ENCODE results near the gene CDC42.

The CDC42 gene

DNA sequence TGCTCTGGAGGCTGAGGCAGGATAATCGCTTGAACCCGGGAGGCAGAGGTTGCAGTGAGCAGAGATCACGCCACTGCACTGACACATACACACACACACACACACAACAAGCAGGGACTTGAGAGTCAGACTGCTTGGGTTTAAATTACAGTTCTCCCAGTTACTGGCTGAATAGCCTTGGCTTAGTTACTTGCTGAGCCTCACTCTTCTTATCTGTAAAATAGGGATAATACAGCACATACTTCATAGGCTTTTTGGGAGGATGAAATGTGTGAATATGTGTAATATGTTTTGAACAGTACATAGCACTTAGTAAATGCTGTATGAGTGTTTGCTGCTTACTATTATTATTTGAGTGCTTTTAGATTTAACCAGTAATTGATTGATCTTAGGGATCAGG lies 23.8 kb downstream of the CDC42 start:
- DNase-seq = no peak

DNA sequence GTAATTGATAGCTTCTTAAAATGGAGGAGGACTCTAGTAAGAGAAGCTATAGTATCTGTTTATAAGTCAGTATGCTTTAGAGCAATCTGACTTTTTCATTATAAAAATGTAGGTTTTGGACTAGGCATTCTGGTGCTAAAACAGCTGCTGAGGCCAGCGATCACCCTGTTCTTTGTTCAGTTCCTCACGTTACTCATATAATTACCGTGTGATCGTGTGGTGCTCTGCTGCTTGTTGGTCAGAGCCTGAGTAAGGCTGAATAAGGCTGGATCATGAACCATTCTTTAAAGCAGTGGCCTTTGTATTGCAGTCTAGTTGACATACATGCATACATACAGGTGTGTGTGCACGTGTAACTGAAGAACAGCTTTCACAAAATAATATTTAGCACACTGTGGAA lies 25.2 kb downstream of the CDC42 start:
- no peak for DNase-seq

DNA sequence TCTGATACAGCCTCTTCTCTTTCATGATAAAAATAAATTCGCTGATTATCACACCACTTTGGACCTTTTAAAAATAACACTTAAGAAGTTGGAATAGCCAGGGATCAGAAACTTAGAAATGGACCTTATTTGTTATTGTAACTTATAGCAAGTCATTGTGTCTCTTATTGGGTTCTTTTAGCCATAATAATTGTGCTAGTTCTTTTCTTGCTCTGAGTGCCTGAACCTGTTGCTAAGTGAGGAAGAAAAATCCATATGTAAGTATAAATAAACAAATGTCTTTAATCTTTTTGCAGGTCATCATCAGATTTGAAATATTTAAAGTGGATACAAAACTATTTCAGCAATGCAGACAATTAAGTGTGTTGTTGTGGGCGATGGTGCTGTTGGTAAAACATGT lies 25.6 kb downstream of the CDC42 start:
- DNase-seq = no peak

DNA sequence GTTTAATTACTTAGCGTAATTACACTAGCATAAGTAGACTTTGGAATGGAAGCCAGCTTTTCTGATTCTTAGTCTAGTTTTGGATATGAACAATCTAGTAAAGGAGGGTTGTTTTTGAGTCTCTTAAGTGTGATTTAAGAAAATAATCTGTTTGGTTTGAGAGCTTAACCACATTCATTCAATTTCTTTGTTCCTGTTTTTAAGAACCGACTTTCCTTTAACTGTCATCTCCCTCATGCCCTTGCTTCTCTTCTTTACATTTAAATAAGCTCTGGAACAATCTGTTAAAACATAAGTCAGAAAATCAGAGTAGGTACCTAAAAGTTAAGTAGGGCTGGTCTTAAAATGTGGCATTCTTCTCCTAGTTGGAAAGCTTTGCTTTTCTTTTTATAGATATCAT lies 27.7 kb downstream of the CDC42 start:
- no peak for DNase-seq

DNA sequence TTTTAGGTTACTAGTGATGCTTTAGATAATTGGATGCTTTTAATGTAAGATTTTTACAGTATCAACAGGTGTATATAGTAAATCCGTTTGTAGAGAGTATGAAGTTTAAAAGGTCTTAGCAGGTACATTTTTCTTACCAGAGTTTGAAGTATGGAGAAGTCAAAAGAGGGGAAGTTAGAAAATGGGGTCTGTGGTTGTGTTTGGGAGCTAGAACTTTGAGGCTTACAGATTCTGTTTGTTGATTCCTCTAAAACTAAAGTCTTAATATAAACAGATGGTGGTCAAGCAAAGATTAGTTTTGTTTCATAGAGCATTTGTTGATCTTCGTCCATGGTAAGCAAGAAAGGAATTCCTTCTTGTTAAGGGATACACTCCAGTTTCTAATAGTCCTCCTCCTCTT lies 35.8 kb downstream of the CDC42 start:
- no peak for DNase-seq

DNA sequence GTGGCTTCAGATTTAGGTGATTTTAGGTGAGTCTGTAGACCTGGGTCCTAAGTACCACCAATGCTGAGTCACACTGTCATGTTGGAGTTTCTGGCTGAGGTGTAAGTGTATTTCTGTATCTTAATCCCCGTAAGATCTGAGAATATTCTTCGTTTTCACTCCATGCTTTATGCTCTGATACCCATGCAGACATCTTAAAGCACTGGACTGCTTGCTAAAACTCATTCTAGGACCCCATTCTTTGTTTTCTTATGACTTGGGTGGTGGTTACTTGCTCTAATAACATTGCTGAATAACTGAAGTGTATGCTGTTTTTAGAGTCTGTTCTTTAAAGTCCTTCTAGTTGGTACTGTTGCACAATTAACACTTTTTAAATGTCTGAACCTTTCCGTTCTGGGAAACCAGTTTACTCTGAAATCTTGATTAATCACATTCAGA lies 36.6 kb downstream of the CDC42 start:
- peak; percentile 16 for DNase-seq

DNA sequence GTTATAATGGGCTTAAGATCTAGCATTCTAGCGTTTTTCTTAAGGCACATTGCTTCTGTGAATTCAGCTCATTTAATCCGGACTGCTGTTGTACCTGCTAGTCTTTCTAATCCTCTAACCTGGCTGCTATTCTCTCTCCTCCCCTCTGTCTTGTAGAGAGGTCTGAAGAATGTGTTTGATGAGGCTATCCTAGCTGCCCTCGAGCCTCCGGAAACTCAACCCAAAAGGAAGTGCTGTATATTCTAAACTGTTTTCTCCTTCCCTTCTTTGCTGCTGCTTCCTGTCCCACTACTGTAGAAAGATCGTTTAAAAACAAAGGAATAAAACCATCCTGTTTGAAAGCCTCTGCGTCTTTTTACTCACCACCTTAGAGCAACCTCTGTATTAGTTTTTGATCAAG lies 37.3 kb downstream of the CDC42 start:
- DNase-seq = no peak

DNA sequence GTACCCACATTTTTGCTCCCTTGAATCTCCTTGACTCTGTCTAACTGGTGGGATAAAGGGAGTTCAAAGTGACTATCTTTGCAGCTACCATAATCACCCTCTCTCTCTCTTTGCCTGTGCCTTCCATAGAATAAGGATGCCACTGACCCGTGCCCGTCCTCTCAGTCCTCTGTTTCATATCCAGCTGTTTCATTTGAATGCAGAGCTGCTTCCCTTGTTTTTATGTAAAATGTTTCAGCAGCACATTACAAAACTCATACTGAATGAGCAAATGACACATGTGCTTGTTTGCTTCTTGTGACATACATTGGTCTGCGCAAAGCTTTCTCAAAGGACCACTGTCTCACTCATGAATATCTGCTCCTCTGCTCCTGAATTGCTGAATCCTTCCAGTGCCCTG lies 38.4 kb downstream of the CDC42 start:
- no peak for DNase-seq

DNA sequence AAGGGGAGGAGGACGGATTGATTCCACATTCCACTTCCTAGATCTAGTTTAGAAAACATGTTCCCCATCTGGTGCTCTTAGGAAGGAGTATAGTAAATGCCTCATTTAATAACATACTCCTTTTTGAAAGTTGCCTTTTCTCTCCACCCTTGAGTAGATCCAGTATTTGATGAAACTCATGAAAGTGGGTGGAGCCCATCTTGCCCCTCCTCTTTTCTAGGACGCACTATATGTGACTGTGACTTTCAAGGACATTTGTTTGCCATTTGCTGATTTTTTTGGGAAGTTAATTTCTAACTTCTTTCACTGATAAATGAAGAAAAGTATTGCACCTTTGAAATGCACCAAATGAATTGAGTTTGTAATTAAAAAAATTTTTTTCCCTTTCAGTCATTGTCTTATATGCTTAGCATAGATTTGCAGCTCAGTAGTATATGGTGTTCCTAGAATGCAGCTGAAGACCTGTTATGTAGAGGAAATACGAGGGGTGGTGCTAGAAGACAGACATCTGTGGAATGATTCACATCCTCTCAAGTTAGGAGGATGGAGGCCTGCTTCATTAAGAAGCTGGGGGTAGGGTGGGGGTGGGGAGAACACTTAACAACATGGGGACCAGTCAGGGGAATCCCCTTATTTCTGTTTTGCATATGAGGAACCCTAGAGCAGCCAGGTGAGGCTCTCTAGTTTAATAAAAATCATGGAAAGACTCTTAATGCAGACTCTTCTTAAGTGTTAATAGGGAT lies 39.7 kb downstream of the CDC42 start:
- peak; percentile 57 for DNase-seq

DNA sequence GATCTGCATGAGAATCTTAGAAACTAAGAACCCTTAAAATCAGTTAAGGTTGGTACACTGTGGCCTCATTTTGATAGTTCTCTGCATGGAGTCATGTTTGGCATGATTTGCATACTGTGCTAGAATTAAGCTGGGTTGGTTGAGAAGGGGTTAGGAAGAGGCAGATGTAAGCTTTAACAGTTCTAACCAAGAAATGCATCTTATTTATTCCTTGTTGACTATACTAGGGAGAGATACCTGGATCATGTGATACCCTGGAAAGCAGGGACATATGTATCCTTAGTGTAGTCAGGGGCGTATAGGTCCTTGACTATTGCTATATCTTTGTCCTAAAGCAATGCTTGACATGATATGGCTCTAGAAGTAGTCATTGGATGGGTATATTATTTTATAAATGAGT lies 41.0 kb downstream of the CDC42 start:
- no peak for DNase-seq

DNA sequence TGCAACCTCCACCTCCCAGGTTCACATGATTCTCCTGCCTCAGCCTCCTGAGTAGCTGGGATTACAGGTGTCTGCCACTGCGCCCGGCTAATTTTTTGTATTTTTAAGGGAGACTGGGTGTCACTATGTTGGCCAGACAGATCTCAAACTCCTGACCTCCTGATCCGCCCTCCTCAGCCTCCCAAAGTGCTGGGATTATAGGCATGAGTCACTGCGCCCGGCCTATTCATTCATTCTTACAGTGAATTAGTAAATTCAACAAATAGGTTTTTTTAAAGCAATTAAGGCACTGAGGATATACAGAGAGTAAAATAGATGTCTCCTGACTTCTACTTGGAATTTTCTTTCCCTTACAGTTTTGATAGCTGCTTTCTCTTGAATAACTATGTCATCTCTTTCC lies 43.5 kb downstream of the CDC42 start:
- no peak for DNase-seq

DNA sequence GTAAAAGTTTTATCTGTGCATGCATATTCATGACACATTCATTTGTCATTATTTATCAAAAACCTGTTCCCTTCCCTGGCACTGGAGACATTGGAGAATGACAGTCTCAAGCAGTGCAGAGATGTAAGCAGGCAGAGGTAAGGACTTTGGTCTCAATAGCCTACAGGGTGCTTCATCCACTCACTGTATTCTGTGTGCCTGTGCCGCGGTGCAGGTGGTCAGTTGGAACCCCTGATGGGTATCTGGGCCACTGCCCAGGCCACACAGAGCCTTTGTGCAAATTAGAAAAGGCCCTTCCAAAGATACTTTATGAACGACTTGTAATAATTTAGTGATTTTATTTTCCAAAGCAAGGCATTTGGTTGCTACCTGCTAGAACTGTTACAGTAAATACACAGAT lies 44.0 kb downstream of the CDC42 start:
- DNase-seq = no peak

DNA sequence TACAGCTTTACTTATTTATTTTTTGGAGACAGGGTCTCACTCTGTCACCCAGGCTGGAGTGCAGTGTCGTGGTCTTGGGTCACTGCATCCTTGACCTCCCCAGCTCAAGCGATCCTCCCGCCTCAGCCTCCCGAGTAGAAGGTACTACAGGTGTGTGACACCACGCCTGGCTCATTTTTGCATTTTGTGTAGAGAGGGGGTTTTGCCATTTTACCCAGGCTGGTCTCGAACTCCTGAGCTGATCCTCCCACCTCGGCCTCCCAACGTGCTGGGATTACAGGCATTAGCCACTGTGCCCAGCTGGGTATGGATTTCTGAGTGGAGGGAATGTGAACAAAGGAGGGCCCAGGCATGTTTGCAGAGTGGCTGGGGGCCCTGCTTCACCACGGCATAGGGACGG lies 46.2 kb downstream of the CDC42 start:
- DNase-seq = no peak

DNA sequence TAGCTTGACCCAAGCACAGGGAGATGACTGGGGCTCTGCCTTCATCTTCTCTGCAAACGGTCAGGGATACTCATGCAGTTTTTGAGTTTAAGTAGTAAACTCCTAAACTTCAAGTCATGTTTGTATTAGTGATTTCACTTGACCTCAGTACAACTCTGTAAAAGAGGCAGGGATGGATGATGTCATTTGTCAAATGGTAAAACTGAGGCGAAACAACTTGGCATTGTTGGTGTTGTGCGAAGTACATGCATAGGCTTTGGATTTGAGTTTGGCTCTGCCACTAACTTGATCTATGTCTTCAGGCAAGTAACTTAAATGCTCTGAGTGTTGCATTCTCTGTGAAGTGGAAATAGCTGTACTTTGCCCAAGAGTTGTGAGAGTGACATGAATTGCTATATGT lies 47.7 kb downstream of the CDC42 start:
- no peak for DNase-seq

DNA sequence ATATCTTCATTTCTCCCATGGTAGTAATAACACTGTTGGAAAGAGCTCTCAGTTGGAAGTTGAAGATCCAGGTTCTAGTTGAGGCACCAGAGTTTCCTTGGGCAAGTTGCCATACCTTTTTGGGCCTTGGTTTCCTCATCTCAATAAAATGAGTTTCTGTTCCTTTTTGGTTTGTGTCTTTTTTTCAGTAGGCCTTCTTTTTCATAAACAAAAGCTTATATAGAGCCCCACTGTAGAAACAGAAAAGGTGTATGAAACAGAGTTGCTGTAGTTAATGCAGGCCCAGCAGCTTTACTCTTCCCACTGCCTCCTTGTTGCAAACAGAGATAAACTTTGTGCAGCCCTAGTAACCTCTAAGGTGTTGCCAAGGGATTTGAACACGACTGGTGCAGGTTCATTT lies 48.7 kb downstream of the CDC42 start:
- no peak for DNase-seq

DNA sequence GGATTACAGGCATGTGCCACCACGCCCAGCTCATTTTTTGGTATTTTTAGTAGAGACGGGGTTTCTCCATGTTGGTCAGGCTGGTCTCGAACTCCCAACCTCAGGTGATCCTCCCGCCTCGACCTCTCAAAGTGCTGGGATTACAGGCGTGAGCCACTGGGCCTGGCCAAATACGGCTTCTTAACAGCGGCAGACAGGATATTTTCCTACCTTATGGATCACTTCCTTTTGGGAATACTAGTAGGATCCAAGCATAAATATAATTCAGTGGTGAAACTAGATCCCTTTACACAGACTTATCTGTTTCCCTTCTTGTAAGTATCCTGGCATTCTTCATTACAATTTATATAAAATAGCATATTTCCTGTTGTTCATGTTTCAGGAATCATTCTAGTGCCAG lies 49.5 kb downstream of the CDC42 start:
- no peak for DNase-seq

DNA sequence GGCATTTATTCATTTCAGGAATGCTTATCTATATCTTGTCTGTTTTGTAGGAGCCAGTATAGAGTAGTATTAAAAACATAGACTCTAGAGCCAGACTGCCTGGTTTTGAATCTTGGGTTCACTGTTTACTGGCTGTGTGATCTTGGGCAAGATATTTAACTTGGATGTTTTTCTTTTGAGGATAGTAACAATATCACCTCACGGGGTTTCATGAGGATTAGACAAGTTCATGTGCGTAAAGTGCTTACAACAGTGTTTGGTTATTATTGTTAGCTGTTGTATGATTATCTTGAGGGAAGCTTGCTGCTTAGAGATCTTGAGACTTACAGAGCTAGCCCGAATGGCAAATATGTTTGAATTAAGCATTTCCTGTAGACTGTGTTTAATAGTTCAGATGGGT lies 50.2 kb downstream of the CDC42 start:
- no peak for DNase-seq

DNA sequence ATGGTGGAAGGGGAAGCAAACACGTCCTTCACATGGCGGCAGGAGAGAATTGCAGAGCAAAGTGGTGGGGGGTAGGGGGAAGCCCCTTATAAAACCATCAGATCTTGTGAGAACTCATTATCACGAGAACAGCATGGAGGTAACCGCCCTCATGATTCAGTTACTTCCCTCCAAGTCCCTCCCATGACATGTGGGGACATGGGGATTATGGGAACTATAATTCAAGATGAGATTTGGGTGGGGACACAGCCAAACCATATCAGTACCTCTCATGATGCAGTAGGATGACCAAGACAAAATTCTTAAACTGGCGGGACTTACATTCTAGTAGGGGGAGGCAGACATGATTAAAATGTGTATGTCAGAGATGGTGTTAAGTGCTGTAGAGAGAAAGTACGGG lies 51.6 kb downstream of the CDC42 start:
- no peak for DNase-seq

DNA sequence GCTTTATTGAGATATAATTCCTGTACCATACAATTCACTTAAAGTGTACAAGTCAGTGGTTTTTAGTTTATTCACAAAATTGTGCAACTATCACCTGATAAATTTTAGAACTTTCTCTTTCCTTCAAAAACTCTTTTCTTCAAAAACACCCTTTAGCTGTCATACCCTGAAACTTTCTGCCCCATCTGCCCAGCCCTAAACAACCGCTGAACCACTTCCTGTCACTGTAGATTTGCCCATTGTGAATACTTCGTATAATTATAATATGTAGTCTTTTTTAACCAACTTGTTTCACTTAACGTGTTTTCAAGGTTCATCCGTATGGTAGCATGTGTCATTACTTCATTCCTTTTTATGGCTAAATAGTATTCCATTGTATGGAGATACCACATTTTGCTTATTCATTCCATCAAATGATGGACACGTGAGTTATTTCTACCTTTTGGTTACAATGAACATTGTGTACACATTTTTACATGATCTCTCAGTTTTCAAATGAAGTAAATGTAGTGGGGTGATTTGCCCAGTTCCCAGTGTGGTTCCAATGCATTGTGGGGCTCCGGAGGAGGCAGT lies 52.4 kb downstream of the CDC42 start:
- peak; percentile 36 for DNase-seq

DNA sequence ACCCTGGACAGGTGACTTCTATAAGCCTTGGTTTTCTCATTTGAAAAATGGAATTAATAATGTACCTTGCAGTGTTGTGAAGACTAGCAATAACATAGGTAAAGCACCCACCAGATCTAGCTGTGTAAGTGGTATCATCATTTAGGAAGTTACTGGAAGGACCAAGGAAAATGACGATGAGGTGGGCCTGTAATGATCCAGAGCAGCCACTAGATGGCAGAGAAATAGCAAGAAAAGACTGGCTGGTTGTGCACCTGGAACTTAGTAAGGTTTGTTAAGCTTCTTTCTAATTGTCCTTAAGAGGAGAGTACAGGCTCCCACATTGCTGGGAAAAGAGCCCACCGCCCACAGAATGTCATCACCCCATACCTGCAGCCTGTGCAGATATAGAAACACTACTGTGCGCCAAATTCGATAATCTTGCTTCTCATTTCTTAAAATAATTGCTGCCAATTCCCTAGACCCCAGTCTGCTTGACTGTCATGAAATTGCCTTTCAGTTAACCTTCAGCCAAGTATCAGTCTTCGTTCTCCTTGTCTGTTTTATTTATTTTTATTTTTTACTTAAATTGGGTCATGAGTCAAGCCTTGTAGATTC lies 53.2 kb downstream of the CDC42 start:
- DNase-seq = peak; percentile 19

DNA sequence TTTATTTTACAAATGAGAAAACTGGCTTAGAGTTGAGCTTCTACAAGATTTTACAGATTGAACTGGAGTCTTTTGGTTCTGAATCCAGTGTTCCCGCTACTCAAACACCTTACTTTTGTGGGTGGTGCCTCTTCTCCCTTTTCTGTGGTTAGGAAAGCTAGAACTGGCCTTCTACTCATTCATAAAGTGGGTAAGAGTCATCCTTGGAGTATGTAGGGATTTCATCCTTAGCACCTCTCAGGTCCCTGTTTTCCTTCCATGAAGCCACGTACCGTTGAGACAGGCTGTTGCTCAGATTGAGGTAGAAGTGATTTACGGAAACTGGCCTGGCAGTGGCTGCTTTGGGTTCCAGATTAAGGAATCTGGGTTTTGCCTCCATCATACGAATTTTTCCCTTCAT lies 54.6 kb downstream of the CDC42 start:
- DNase-seq = no peak

DNA sequence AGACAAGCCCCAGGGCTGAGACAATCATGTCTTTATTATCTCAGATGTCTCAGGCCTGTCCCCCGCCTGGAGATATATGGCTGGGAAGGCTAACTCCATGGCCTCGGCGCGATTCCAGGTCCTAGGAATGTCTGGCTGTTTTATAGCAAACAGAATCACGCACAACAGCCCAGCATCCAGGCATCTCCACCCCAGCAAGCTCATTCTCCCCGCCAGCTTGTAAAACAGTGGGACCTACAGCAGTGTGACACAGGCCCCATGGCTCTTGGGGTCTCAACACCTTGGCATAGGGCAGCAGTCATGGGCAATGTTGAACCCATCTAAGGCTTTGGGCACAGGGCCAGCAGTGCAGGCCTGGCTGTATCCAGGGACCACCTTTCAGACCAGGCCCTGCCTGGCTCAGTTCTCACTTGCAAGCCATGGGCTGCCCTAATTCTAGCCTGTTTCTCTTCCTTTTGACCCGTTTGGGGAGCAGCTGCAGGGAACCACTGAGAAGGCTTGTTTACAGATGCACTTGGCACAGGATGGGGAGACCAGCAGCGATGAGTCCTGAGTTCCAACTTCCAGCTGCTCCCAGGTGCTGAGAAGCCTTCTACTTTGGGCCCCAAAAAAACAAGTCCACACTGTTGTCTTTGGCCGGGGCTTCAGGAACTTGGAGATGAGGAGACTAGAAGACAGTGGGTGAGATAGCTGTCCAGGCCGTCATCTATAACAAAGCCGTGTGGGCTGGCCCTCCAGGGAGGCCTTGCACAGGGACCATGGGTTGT lies 56.0 kb downstream of the CDC42 start:
- DNase-seq = no peak

DNA sequence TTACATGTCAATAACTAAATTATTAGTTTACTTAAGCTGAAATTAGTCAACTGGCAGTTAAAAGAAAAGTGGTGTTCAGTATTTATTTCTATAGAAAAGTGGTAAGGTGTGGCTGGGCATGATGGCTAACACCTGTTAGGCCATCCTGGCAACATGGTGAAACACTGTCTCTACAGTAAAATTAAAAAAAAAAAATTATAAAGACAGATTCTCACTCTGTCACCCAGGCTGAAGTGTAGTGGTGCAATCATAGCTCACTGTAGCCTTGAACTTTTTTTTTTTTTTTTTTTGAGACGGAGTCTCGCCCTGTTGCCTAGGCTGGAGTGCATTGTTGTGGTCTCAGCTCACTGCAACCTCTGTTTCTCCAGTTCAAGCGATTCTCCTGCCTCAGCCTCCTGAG lies 57.5 kb downstream of the CDC42 start:
- no peak for DNase-seq

DNA sequence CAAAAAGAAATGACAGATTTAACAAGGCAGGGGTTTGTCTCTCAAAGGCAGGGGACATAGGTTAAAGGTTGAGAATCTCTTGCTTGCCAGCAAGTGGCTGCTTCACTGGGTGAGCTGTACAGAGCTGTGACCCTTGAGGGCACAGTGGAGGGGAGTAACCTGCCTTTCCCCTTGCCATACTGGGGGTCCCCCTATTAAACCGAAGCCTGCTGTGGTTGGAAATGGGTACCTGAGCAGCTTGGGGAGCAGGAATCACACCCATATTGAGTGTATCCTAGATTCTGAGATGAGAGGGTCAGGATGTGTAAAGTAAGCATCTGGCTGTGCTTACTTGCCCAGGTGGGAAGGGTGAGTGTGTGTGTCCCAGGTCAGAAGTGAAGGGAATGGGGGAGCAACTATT lies 58.6 kb downstream of the CDC42 start:
- no peak for DNase-seq
